ENCODE measurements around the gene UPF2.
"Not testable (repeated sequence)": the region's sequence is repeated elsewhere in the genome, so short reads cannot be mapped to it uniquely, and the experiment has no call there.

The UPF2 gene

GRCh38 chr10:12081470-12081869, 38.9 kb upstream of the UPF2 start (continued):
- TF ChIP-seq CSDC2 (CRISPR knock-in tag; IDR thresholded peaks at IDR 0.05) = no peak
- no peak for TF ChIP-seq SNAI2 (CRISPR knock-in tag; IDR thresholded peaks at IDR 0.05)
- no peak for TF ChIP-seq ESRRG (CRISPR knock-in tag; IDR thresholded peaks at IDR 0.05)
- TF ChIP-seq GLIS3 (CRISPR knock-in tag; IDR thresholded peaks at IDR 0.05) = no peak

DNA sequence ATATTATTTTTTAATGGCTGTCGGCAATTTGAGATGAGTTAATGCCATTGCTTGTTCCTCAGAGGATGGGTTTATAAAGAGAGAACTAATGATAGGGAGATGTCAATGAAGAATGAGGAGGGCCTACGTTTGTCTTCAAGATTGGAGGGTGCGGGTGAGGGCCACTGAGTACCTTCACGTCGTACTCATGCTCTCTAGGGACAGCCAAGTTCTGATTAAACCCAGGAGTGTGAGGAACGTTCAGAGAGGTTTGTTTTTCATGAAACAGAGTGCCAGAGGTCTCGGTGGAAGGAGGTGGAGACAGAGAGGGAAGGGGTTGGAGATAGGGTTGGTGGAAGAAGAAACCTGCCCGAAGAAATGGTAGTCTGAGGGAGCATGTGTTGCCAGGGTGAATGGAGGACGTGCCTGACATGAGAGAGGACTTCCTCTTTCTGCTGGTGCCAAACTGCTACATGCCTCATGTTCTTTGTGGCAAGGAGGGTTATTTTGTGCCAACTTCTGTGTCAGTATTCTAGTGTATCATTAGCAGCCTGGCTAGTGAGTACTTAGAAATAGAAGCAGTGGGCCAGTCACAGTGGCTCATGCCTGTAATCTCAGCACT, 35.1 kb upstream of the UPF2 start:
- no peak for ATAC-seq
- TF ChIP-seq ZFP3 (CRISPR knock-in tag; IDR thresholded peaks at IDR 0.05) = no peak

GRCh38 chr10:12073526-12073925, 30.9 kb upstream of the UPF2 start:
- ATAC-seq = no peak
- TF ChIP-seq ZNF70 (CRISPR knock-in tag; IDR thresholded peaks at IDR 0.05) (no peak), TSHZ2 (CRISPR knock-in tag; IDR thresholded peaks at IDR 0.05) (no peak), ARNTL (CRISPR knock-in tag; IDR thresholded peaks at IDR 0.05; ENCODE audit: borderline replicate concordance, low read depth) (no peak), TOX (CRISPR knock-in tag; IDR thresholded peaks at IDR 0.05; ENCODE audit: borderline replicate concordance) (no peak), ISL1 (CRISPR knock-in tag; IDR thresholded peaks at IDR 0.05) (no peak), ZNF565 (CRISPR knock-in tag; conservative IDR thresholded peaks at IDR 0.05; ENCODE audit: low read depth) (no peak), BACH2 (CRISPR knock-in tag; IDR thresholded peaks at IDR 0.05; ENCODE audit: borderline replicate concordance) (no peak), ZC3H10 (CRISPR knock-in tag; IDR thresholded peaks at IDR 0.05) (no peak), OSR1 (CRISPR knock-in tag; IDR thresholded peaks at IDR 0.05) (no peak), ESRRG (CRISPR knock-in tag; IDR thresholded peaks at IDR 0.05) (no peak), CSDC2 (CRISPR knock-in tag; IDR thresholded peaks at IDR 0.05) (no peak), PPARA (CRISPR knock-in tag; IDR thresholded peaks at IDR 0.05; ENCODE audit: borderline replicate concordance) (no peak)
- TF ChIP-seq, protein P1, sequence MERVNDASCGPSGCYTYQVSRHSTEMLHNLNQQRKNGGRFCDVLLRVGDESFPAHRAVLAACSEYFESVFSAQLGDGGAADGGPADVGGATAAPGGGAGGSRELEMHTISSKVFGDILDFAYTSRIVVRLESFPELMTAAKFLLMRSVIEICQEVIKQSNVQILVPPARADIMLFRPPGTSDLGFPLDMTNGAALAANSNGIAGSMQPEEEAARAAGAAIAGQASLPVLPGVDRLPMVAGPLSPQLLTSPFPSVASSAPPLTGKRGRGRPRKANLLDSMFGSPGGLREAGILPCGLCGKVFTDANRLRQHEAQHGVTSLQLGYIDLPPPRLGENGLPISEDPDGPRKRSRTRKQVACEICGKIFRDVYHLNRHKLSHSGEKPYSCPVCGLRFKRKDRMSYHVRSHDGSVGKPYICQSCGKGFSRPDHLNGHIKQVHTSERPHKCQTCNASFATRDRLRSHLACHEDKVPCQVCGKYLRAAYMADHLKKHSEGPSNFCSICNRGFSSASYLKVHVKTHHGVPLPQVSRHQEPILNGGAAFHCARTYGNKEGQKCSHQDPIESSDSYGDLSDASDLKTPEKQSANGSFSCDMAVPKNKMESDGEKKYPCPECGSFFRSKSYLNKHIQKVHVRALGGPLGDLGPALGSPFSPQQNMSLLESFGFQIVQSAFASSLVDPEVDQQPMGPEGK (CRISPR knock-in tag; IDR thresholded peaks at IDR 0.05; ENCODE audit: borderline replicate concordance) = no peak

- not testable (repeated sequence) for ATAC-seq
These were observed 28.8 kb upstream of the UPF2 start for GRCh38 chr10:12071441-12071840.

DNA sequence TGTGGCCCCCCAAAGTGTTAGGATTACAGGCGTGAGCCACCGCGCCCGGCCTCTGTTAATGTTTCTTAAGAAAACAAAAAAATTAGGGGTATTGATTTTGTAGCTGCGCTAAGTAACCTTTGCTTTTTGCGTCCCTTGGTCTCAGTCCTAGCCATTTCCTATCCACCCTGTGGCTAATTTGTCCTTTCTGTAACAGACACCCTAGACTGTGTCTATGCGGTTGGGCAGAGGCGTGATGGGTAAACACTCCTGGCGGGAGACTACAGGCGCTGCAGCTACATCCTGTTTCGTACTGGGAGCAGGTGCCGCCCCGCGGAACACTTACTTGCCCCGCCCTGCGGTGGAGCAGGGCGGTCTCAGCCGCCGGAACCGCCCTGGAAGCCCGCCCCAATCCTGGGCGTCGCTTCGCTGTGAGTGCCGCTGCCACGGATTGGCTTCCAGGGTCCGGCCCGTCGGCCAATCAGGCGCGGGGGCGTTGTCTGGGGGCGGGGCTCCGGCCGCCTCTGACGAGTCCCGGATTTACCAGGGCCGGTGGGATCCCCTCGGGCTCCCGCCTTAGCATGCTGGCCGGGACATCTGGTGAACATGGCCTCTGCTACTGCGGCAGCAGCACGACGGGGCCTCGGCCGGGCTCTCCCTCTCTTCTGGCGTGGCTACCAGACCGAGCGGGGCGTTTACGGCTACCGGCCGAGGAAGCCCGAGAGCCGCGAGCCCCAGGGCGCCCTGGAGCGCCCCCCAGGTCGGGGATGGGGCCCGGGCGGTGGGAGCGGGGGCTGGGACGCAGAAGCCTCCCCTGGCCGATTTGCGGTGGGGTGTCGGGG, 26.1 kb upstream of the UPF2 start, which contains the start of gene DHTKD1:
DHTKD1 (plus strand) TSS at position 506 of the 821 bp plus-strand sequence; CDS start at position 586, 80 bp downstream.
- ATAC-seq = peak; percentile 99
- TF ChIP-seq POU6F1 (CRISPR knock-in tag; IDR thresholded peaks at IDR 0.05; ENCODE audit: borderline replicate concordance, low read depth) = no peak
- TF ChIP-seq TCF4 (CRISPR knock-in tag; IDR thresholded peaks at IDR 0.05; ENCODE audit: borderline replicate concordance) = peak; percentile 62

DNA sequence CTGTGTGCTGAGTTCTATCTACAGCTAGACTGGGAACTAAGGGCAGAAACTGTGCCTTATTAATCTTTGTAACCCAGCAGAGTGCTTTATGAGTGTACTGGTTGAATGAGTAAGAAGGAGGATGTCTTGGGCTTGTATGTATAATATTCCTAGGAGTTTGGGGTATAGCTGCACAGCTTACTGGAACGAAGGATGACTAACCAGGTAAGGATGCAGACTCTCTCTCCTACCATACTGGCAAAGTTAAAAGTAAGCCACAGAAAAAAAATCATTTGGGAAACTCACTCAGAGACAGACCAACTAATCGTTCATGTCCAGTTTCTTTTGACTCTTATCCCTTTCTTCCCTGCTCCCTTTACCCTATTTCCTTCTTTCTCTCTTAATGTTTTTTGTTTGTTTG, 24.7 kb upstream of the UPF2 start:
- TF ChIP-seq ZFP30 (CRISPR knock-in tag; IDR thresholded peaks at IDR 0.05) (no peak), ZFP3 (CRISPR knock-in tag; IDR thresholded peaks at IDR 0.05) (peak; percentile 83)
- ATAC-seq = peak; percentile 8; the same call in 2 of the 3 replicates
